Liver (tissue), 3 donors: Measurements from ENCODE around the gene LOXHD1.

ENCODE experiments used
- ATF3 ChIP-seq: IDR thresholded peaks from 2 replicates; pipeline ENCODE4 v1.6.1; 2016; ENCODE audit warnings: antibody characterized with exemption
- CTCF ChIP-seq: fragments of 150-350 bp; IDR thresholded peaks from 2 replicates; pipeline ENCODE4 v1.5.1; 2017; ENCODE audit warnings: improper control_type of control experiment, low read depth, low read length; ENCODE audit not compliant: missing input control
- GABPA ChIP-seq, 2 donors: IDR thresholded peaks in 1 of 2; conservative IDR thresholded peaks in 1 of 2; 2 replicates each; pipeline ENCODE4 v1.6.1; 2016; ENCODE audit warnings: antibody characterized with exemption in 2 of 2, mild to moderate bottlenecking in 1 of 2, moderate library complexity in 1 of 2
- JUND ChIP-seq, 2 donors: IDR thresholded peaks; 2 replicates each; pipeline ENCODE4 v1.6.1; 2016; ENCODE audit warnings: antibody characterized with exemption in 2 of 2
- MAX ChIP-seq: IDR thresholded peaks from 2 replicates; pipeline ENCODE4 v1.6.1; 2016; ENCODE audit warnings: antibody characterized with exemption
- RAD21 ChIP-seq, 2 donors: IDR thresholded peaks; 2 replicates each; pipeline ENCODE4 v1.6.1; 2016; ENCODE audit warnings: antibody characterized with exemption in 2 of 2, mild to moderate bottlenecking in 2 of 2
- REST ChIP-seq: IDR thresholded peaks from 2 replicates; pipeline ENCODE4 v1.6.1; 2016; ENCODE audit warnings: antibody characterized with exemption, mild to moderate bottlenecking
- SP1 ChIP-seq: IDR thresholded peaks from 2 replicates; pipeline ENCODE4 v1.6.1; 2018; ENCODE audit warnings: antibody characterized with exemption, mild to moderate bottlenecking
- TAF1 ChIP-seq: conservative IDR thresholded peaks from 2 replicates; pipeline ENCODE4 v1.6.1; 2016; ENCODE audit warnings: antibody characterized with exemption, mild to moderate bottlenecking
- YY1 ChIP-seq: IDR thresholded peaks from 2 replicates; pipeline ENCODE4 v1.6.1; 2016; ENCODE audit warnings: antibody characterized with exemption, mild to moderate bottlenecking
- ZBTB33 ChIP-seq: IDR thresholded peaks from 2 replicates; pipeline ENCODE4 v1.6.1; 2016; ENCODE audit warnings: antibody characterized with exemption
- donor health status: healthy.
- donor health status: healthy.

- TF ChIP-seq CTCF = no peak
- TF ChIP-seq SP1 = no peak
- TF ChIP-seq RAD21 (IDR thresholded peaks at IDR 0.05) = no peak
- no peak for TF ChIP-seq REST
- no peak for TF ChIP-seq TAF1
- no peak for TF ChIP-seq ATF3
- no peak for TF ChIP-seq ZBTB33
- no peak for TF ChIP-seq JUND (IDR thresholded peaks at IDR 0.05)
- no peak for TF ChIP-seq GABPA (IDR thresholded peaks at IDR 0.05 in 1 of 2, conservative IDR thresholded peaks at IDR 0.05 in 1 of 2)
- TF ChIP-seq YY1 = no peak
- no peak for TF ChIP-seq MAX
Measured at GRCh38 chr18:46434629-46435028, 222.4 kb downstream of the LOXHD1 start.
